Measurements from ENCODE around the gene B3GNT9.

GRCh38 chr16:67183627-67184452 is 33.0 kb upstream of the B3GNT9 start, which contains the start of gene MATCAP1:
- TF ChIP-seq CTCF (conservative IDR thresholded peaks at IDR 0.05; ENCODE audit: low read length) = no peak
- no peak for TF ChIP-seq EZH2phosphoT487 (IDR thresholded peaks at IDR 0.05; ENCODE audit: borderline replicate concordance)
